Naive thymus-derived CD8-positive, alpha-beta T cell (primary cell): Measurements from ENCODE around the gene BBX. TPM values are rescaled to one million over a fixed set of nuclear protein-coding genes. Genes with fewer than 3 reads are reported as not detected.

Experiments
- ATAC-seq, 2 donors: fragments of 150-1000 bp; cut with Tn5 transposase in 1 of 2; sonication (Bioruptor Pico), chemical (Tn5 transposase) in 1 of 2; 1 replicate in 1 of 2; 2 replicates in 1 of 2; pipeline ENCODE4 v1.10.0; 2021; ENCODE audit warnings: mild to moderate bottlenecking in 2 of 2, moderate library complexity in 2 of 2
- POLR2A ChIA-PET: fragments of 350-600 bp; sonication (Branson Sonifier 250); formaldehyde crosslinking; loops from one replicate; lab custom pipeline; 2021; ENCODE audit warnings: antibody characterized with exemption; lab: Charles Lee
- DNase-seq, 10 donors: peaks; one replicate each; pipeline versions ENCODE4 v3.0.0 to v3.0.0-alpha.2; 2020 to 2022
- H3K27ac Mint-ChIP-seq, 10 donors: one replicate each; pipeline ENCODE4 v1.8.0; 2020 to 2022; ENCODE audit warnings: mild to moderate bottlenecking in 10 of 10, mixed read lengths in 10 of 10, moderate library complexity in 4 of 10, inconsistent platforms in 1 of 10
- H3K27me3 Mint-ChIP-seq, 5 donors: one replicate each; pipeline ENCODE4 v1.8.0; 2021 to 2022; ENCODE audit warnings: mixed read lengths in 5 of 5
- H3K36me3 Mint-ChIP-seq, 3 donors: one replicate each; pipeline ENCODE4 v1.8.0; 2020 to 2022; ENCODE audit warnings: mixed read lengths in 3 of 3, mild to moderate bottlenecking in 2 of 3, inconsistent platforms in 1 of 3
- H3K4me1 Mint-ChIP-seq, 4 donors: one replicate each; pipeline ENCODE4 v1.8.0; 2021 to 2022; ENCODE audit warnings: mixed read lengths in 4 of 4
- H3K4me3 Mint-ChIP-seq, 10 donors: one replicate each; pipeline ENCODE4 v1.8.0; 2020 to 2022; ENCODE audit warnings: mild to moderate bottlenecking in 10 of 10, mixed read lengths in 10 of 10, moderate library complexity in 6 of 10, inconsistent platforms in 1 of 10
- H3K9me3 Mint-ChIP-seq, 9 donors: one replicate each; pipeline ENCODE4 v1.8.0; 2020 to 2022; ENCODE audit warnings: mixed read lengths in 9 of 9, mild to moderate bottlenecking in 3 of 9, inconsistent platforms in 1 of 9, moderate library complexity in 1 of 9
- polyA plus RNA-seq, 3 donors: library from polyadenylated mRNA; unstranded; fragments of 300-500 nt; fragmentation: Illumina TruSeq; gene quantifications; one replicate each; pipeline ENCODE4 v1.2.3, GENCODE V29; 2021
- total RNA-seq, 8 experiments: library from RNA in 2 of 8; stranded (reverse) in 2 of 8; gene quantifications; one replicate each; pipeline ENCODE4 v1.2.3 and lab custom pipeline; 2021 to 2026

The BBX gene
- total and polyA plus RNA-seq, 5 experiments from 2014 or later, result 86.9 to 95.4 (median 93.2) TPM

GRCh38 chr3:107810171-107811071 lies 287.7 kb downstream of the BBX start:
- POLR2A ChIA-PET, result interaction anchor here (0.7 kb wide), 1 partner anchor 60 kb away, joined by 4 read pairs; no protein-coding TSS in a partner anchor
- DNase-seq, result no peak
- no peaks in the 10 kb centered on the region for H3K9me3 Mint-ChIP-seq
- H3K27ac Mint-ChIP-seq, result peak overlapping the region in 7 of 10 donors; percentile 9 to 77 (median 51)
- H3K4me1 Mint-ChIP-seq, result peaks cover 4 to 14% (median 8%) of the 10 kb centered on the region in 4 donors
- peaks cover 0 to 45% (median 8%) of the 10 kb centered on the region in 3 donors for H3K36me3 Mint-ChIP-seq
- no peaks in the 10 kb centered on the region for H3K27me3 Mint-ChIP-seq
- no peak for ATAC-seq
- H3K4me3 Mint-ChIP-seq, result no peak overlapping the region

GRCh38 chr3:107813026-107813425 lies 290.3 kb downstream of the BBX start:
- no peaks in the 10 kb centered on the region for H3K27me3 Mint-ChIP-seq
- peaks cover 0 to 21% (median 8%) of the 10 kb centered on the region in 3 donors for H3K36me3 Mint-ChIP-seq
- peaks cover 4 to 14% (median 8%) of the 10 kb centered on the region in 4 donors for H3K4me1 Mint-ChIP-seq
- H3K9me3 Mint-ChIP-seq, result no peaks in the 10 kb centered on the region
- peak overlapping the region in 7 of 10 donors; percentile 9 to 88 (median 71) for H3K27ac Mint-ChIP-seq
- DNase-seq (no peak), ATAC-seq (no peak)
- H3K4me3 Mint-ChIP-seq, result no peak overlapping the region
- POLR2A ChIA-PET, result no interaction called here

GRCh38 chr3:107816107-107816506 lies 293.3 kb downstream of the BBX start:
- POLR2A ChIA-PET, result no interaction called here
- DNase-seq (no peak), ATAC-seq (no peak)
- Mint-ChIP-seq H3K27me3 (peaks cover 0 to 10% (median 0%) of the 10 kb centered on the region in 5 donors), H3K36me3 (no peaks in the 10 kb centered on the region), H3K9me3 (no peaks in the 10 kb centered on the region), H3K4me3 (no peak overlapping the region), H3K4me1 (peaks cover 0 to 13% (median 1%) of the 10 kb centered on the region in 4 donors), H3K27ac (no peak overlapping the region)

GRCh38 chr3:107817076-107817475 lies 294.3 kb downstream of the BBX start:
- Mint-ChIP-seq H3K27ac (no peak overlapping the region), H3K4me3 (no peak overlapping the region), H3K36me3 (no peaks in the 10 kb centered on the region), H3K27me3 (peaks cover 0 to 19% (median 4%) of the 10 kb centered on the region in 5 donors), H3K9me3 (no peaks in the 10 kb centered on the region), H3K4me1 (peaks cover 0 to 9% (median 1%) of the 10 kb centered on the region in 4 donors)
- no peak for ATAC-seq
- POLR2A ChIA-PET, result no interaction called here
- no peak for DNase-seq

DNA sequence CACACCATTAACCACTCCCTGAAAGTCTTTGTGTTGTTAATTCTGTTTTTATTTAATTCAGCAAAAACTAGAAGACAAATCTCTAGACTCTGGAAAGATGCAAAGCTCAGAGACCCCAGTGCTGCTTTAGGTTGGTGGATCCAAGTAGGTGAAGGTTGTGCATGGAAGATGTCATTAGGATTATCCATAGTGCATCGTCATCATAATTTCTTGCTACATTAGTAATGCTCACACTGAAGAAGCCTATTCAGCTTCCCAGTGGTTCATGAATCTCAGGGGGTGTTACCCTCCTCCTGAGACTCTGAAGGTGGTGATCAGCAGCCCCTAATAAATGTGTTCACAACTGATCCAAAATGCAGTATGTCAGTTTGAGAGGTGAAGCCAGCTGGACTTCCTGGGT lies 295.3 kb downstream of the BBX start:
- DNase-seq, result no peak
- no peak overlapping the region for H3K27ac Mint-ChIP-seq
- H3K36me3 Mint-ChIP-seq, result no peaks in the 10 kb centered on the region
- H3K27me3 Mint-ChIP-seq, result peaks cover 0 to 28% (median 8%) of the 10 kb centered on the region in 5 donors
- no peaks in the 10 kb centered on the region for H3K9me3 Mint-ChIP-seq
- no peak overlapping the region for H3K4me3 Mint-ChIP-seq
- POLR2A ChIA-PET, result no interaction called here
- H3K4me1 Mint-ChIP-seq, result peaks cover 0 to 3% (median under 1%) of the 10 kb centered on the region in 4 donors
- ATAC-seq, result no peak

- POLR2A ChIA-PET, result no interaction called here
- Mint-ChIP-seq H3K9me3 (no peaks in the 10 kb centered on the region), H3K36me3 (no peaks in the 10 kb centered on the region), H3K27me3 (peaks cover 2 to 34% (median 14%) of the 10 kb centered on the region in 5 donors), H3K4me3 (no peak overlapping the region), H3K27ac (no peak overlapping the region), H3K4me1 (no peaks in the 10 kb centered on the region)
- DNase-seq (no peak), ATAC-seq (no peak)
Measured at GRCh38 chr3:107819656-107820055, 296.9 kb downstream of the BBX start.

GRCh38 chr3:107822308-107822707 lies 299.5 kb downstream of the BBX start:
- no peak overlapping the region for H3K4me3 Mint-ChIP-seq
- no peaks in the 10 kb centered on the region for H3K4me1 Mint-ChIP-seq
- POLR2A ChIA-PET, result no interaction called here

GRCh38 chr3:107824822-107825371 lies 302.1 kb downstream of the BBX start:
- no peaks in the 10 kb centered on the region for H3K36me3 Mint-ChIP-seq
- POLR2A ChIA-PET, result no interaction called here
- no peak overlapping the region for H3K4me3 Mint-ChIP-seq
- ATAC-seq, result no peak
- DNase-seq, result no peak
- H3K4me1 Mint-ChIP-seq, result no peaks in the 10 kb centered on the region
- peaks cover 4 to 38% (median 8%) of the 10 kb centered on the region in 5 donors for H3K27me3 Mint-ChIP-seq
- no peaks in the 10 kb centered on the region for H3K9me3 Mint-ChIP-seq
- H3K27ac Mint-ChIP-seq, result no peak overlapping the region

More at GRCh38 chr3:107822308-107822707, 299.5 kb downstream of the BBX start:
- Mint-ChIP-seq H3K36me3 (no peaks in the 10 kb centered on the region), H3K9me3 (no peaks in the 10 kb centered on the region), H3K27ac (no peak overlapping the region), H3K27me3 (peaks cover 4 to 44% (median 14%) of the 10 kb centered on the region in 5 donors)
- DNase-seq, result no peak
- ATAC-seq, result no peak

DNA sequence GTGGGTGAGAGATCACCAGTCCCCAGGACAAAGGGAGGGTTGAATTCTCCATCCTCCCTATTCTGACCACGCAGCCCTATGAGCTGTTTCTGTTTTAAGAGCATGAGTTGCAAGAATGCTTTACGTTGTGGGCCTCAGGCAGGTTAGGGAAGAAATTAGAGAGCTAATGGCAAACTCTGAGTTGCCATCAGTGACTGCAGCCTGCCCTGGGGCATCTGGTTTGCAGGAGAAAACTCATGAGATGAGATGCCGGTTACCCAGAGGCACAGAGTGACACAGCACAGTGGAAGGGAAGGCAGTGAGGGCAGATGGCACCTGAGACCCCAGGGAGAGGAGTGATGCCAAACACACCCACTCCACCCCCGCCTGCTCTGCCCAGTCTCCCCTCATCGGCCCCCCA lies 302.8 kb downstream of the BBX start:
- H3K27ac Mint-ChIP-seq, result no peak overlapping the region
- no peaks in the 10 kb centered on the region for H3K4me1 Mint-ChIP-seq
- H3K9me3 Mint-ChIP-seq, result no peaks in the 10 kb centered on the region
- no peak for ATAC-seq
- H3K4me3 Mint-ChIP-seq, result no peak overlapping the region
- H3K36me3 Mint-ChIP-seq, result no peaks in the 10 kb centered on the region
- POLR2A ChIA-PET, result no interaction called here
- peaks cover 4 to 37% (median 7%) of the 10 kb centered on the region in 5 donors for H3K27me3 Mint-ChIP-seq
- DNase-seq, result no peak

DNA sequence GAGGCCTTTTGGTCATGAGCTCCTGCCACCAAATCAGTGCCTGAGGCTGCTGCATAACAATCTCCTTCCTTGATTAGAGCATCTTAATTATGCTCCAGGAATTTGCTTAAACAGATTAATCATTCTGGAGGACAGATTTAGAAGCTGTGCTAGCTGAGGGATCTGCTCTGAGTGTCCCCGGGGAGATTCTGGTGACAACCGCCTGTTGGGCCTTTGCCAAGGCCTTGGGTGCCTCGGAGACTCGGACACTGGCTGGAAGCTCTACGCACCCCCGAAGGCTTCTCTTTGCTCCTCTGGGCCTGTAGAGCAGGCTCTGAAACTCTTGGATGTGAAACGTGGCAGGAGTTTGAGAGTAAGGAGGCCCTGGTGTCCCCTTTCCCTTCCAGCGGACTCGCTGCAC lies 304.0 kb downstream of the BBX start:
- POLR2A ChIA-PET, result no interaction called here
- Mint-ChIP-seq H3K36me3 (no peaks in the 10 kb centered on the region), H3K27ac (peak overlapping the region in 2 of 10 donors; percentile 13 to 60), H3K9me3 (no peaks in the 10 kb centered on the region), H3K4me1 (no peaks in the 10 kb centered on the region), H3K27me3 (peaks cover 4 to 28% (median 7%) of the 10 kb centered on the region in 5 donors), H3K4me3 (no peak overlapping the region)
- DNase-seq, result no peak
- ATAC-seq, result no peak

- Mint-ChIP-seq H3K4me1 (no peaks in the 10 kb centered on the region), H3K4me3 (no peak overlapping the region), H3K27me3 (peaks cover 2 to 10% (median 3%) of the 10 kb centered on the region in 5 donors), H3K36me3 (no peaks in the 10 kb centered on the region), H3K9me3 (no peaks in the 10 kb centered on the region), H3K27ac (no peak overlapping the region)
- ATAC-seq (no peak), DNase-seq (no peak)
- POLR2A ChIA-PET, result no interaction called here
Measured at GRCh38 chr3:107829185-107829584, 306.4 kb downstream of the BBX start.

- Mint-ChIP-seq H3K27ac (no peak overlapping the region), H3K4me3 (no peak overlapping the region), H3K9me3 (no peaks in the 10 kb centered on the region), H3K4me1 (no peaks in the 10 kb centered on the region), H3K36me3 (no peaks in the 10 kb centered on the region), H3K27me3 (peaks cover 0 to 4% (median 0%) of the 10 kb centered on the region in 5 donors)
- POLR2A ChIA-PET, result interaction anchor here (0.6 kb wide), 1 partner anchor 9 kb away, joined by 3 read pairs; no protein-coding TSS in a partner anchor
- no peak for DNase-seq
- ATAC-seq, result no peak
Measured at GRCh38 chr3:107831590-107831989, 308.8 kb downstream of the BBX start.

DNA sequence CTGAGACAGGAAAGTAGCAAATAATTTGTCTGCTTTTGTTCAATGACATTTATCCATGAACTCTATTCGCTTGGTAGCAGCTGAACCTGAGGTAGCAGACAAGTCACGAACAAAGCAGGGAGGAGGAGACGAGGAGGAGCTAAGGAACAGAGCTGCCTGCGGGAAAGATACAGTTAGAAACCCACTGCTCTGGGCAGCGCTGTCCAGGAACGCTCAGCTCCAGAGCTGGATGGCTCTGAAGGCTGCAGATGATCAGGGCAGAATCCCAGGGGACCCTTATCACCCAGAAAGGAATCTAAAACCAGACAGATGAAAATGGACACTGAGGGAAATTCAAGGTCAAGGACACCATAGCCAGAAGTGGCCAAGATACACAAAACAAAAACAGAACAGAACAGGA lies 310.3 kb downstream of the BBX start:
- H3K4me1 Mint-ChIP-seq, result no peaks in the 10 kb centered on the region
- H3K27ac Mint-ChIP-seq, result no peak overlapping the region
- H3K27me3 Mint-ChIP-seq, result no peaks in the 10 kb centered on the region
- H3K4me3 Mint-ChIP-seq, result no peak overlapping the region
- no peaks in the 10 kb centered on the region for H3K36me3 Mint-ChIP-seq
- no peaks in the 10 kb centered on the region for H3K9me3 Mint-ChIP-seq
- POLR2A ChIA-PET, result no interaction called here
- ATAC-seq (no peak), DNase-seq (no peak)
